B cell (primary cell): ENCODE results near the gene NHLRC3. TPM values are rescaled to one million over a fixed set of nuclear protein-coding genes. Genes with fewer than 3 reads are reported as not detected.

Source experiments
- ATAC-seq: fragments of 200-7000 bp; cut with Tn5 transposase; one replicate; pipeline ENCODE4 v1.10.0; 2021; ENCODE audit warnings: low read depth, mild to moderate bottlenecking, moderate number of reproducible peaks, moderate library complexity
- CTCF ChIA-PET: fragments of 350-600 bp; sonication (Branson Sonifier 250); formaldehyde crosslinking; loops from one replicate; lab custom pipeline; 2021; ENCODE audit warnings: antibody characterized with exemption, inconsistent platforms; lab: Charles Lee
- POLR2A ChIA-PET: fragments of 350-600 bp; sonication (Branson Sonifier 250); formaldehyde crosslinking; loops from one replicate; lab custom pipeline; 2021; ENCODE audit warnings: antibody characterized with exemption; lab: Charles Lee
- DNase-seq: peaks from one replicate; pipeline ENCODE4 v3.0.0; 2013
- H2AFZ ChIP-seq: 2 replicates; pipeline ENCODE4 v1.6.1; 2012; ENCODE audit warnings: mild to moderate bottlenecking, low read depth, low read length; ENCODE audit not compliant: insufficient read depth, poor library complexity, severe bottlenecking
- H3K27ac ChIP-seq, 2 donors: 1 replicate in 1 of 2; 2 replicates in 1 of 2; pipeline ENCODE4 v1.5.1; 2012 to 2013; ENCODE audit warnings: low read length in 2 of 2, mild to moderate bottlenecking in 2 of 2, moderate library complexity in 1 of 2
- H3K27me3 ChIP-seq, 4 experiments: fragments of 200-600 bp in 1 of 4; sonication (generic) in 1 of 4; replicated peaks in 1 of 4; 1 replicate in 2 of 4; 2 replicates in 2 of 4; pipeline versions ENCODE4 v1.6.1 to v1.7.0; 2013 to 2016; ENCODE audit warnings: low read length in 3 of 4, mild to moderate bottlenecking in 2 of 4, mixed read lengths in 1 of 4, moderate library complexity in 1 of 4; ENCODE audit not compliant: insufficient read depth in 4 of 4, control insufficient read depth in 3 of 4; ENCODE audit errors: control extremely low read depth in 1 of 4
- H3K36me3 ChIP-seq, 2 experiments: replicated peaks in 1 of 2; 1 replicate in 1 of 2; 2 replicates in 1 of 2; pipeline versions ENCODE4 v1.6.1 to v1.7.1; 2013; ENCODE audit warnings: low read length in 1 of 2; ENCODE audit not compliant: insufficient read depth in 2 of 2, control insufficient read depth in 1 of 2; ENCODE audit errors: control extremely low read depth in 1 of 2, extremely low read depth in 1 of 2
- H3K4me1 ChIP-seq, 2 donors: fragments of 200-600 bp in 1 of 2; sonication (generic) in 1 of 2; 1 replicate in 1 of 2; 2 replicates in 1 of 2; pipeline versions ENCODE4 v1.5.1 to v1.6.1; 2013 to 2017; ENCODE audit warnings: low read length in 2 of 2; ENCODE audit not compliant: control insufficient read depth in 2 of 2, insufficient read depth in 2 of 2
- H3K4me2 ChIP-seq: replicated peaks from 2 replicates; pipeline ENCODE3; 2012; ENCODE audit warnings: mild to moderate bottlenecking, low read depth, low read length; ENCODE audit not compliant: poor library complexity, severe bottlenecking
- H3K4me3 ChIP-seq, 5 experiments: fragments of 200-600 bp in 1 of 5; sonication (generic) in 1 of 5; 1 replicate in 3 of 5; 2 replicates in 2 of 5; pipeline versions ENCODE4 v1.5.1 to v1.7.0; 2011 to 2016; ENCODE audit warnings: low read length in 4 of 5, mild to moderate bottlenecking in 4 of 5, low read depth in 2 of 5, control low read depth in 1 of 5, moderate library complexity in 1 of 5; ENCODE audit not compliant: insufficient read depth in 1 of 5; ENCODE audit errors: control extremely low read depth in 1 of 5, extremely low read depth in 1 of 5
- H3K79me2 ChIP-seq: fragments of 200-600 bp; sonication (generic); one replicate; pipeline ENCODE4 v1.6.0; 2016; ENCODE audit warnings: low read length; ENCODE audit not compliant: control insufficient read depth, insufficient read depth
- H3K9ac ChIP-seq: fragments of 200-600 bp; sonication (generic); 2 replicates; pipeline ENCODE4 v1.6.1; 2017; ENCODE audit warnings: mild to moderate bottlenecking, low read length, moderate library complexity
- H3K9me3 ChIP-seq, 3 donors: one replicate each; pipeline versions ENCODE4 v1.6.1 to v1.7.1; 2013; ENCODE audit warnings: low read length in 2 of 3; ENCODE audit not compliant: control insufficient read depth in 2 of 3, insufficient read depth in 1 of 3; ENCODE audit errors: control extremely low read depth in 1 of 3
- H4K20me1 ChIP-seq: 2 replicates; pipeline ENCODE4 v1.6.0; 2012; ENCODE audit warnings: mild to moderate bottlenecking, low read length; ENCODE audit not compliant: insufficient read depth, control insufficient read depth, poor library complexity, severe bottlenecking
- H3K27ac Mint-ChIP-seq: one replicate; pipeline ENCODE4 v1.8.0; 2021; ENCODE audit warnings: mixed read lengths
- H3K27me3 Mint-ChIP-seq: one replicate; pipeline ENCODE4 v1.8.0; 2021; ENCODE audit warnings: mixed read lengths
- H3K4me1 Mint-ChIP-seq: one replicate; pipeline ENCODE4 v1.8.0; 2021; ENCODE audit warnings: mixed read lengths
- H3K4me3 Mint-ChIP-seq: one replicate; pipeline ENCODE4 v1.8.0; 2021; ENCODE audit warnings: mixed read lengths
- H3K9me3 Mint-ChIP-seq: one replicate; pipeline ENCODE4 v1.8.0; 2022; ENCODE audit warnings: mixed read lengths; ENCODE audit not compliant: insufficient read depth
- EZH2 ChIP-seq: IDR thresholded peaks from 2 replicates; pipeline ENCODE4 v1.6.1; 2012; ENCODE audit warnings: borderline replicate concordance, low read depth, mild to moderate bottlenecking, moderate library complexity, low read length; ENCODE audit not compliant: insufficient read depth, poor library complexity, severe bottlenecking
- WGBS: methylation state at CpG from one replicate; pipeline ENCODE4 v1.1.5; 2013; ENCODE audit warnings: missing lambda C conversion rate; ENCODE audit not compliant: insufficient coverage; 5-methylcytosine and 5-hydroxymethylcytosine counted together
- intact Hi-C: fragments of 100-400 bp; cut with micrococcal nuclease; formaldehyde crosslinking; loops from one replicate; pipeline ENCODE4 v1.10.0; 2022
- polyA plus RNA-seq: library from polyadenylated mRNA; depleted of rRNA; stranded (reverse); fragments of >200 nt; gene quantifications from 2 replicates; pipeline ENCODE4 v1.2.3, GENCODE V29; 2012
- total RNA-seq, 2 donors: library from RNA; stranded (reverse); fragments of 120-200 nt in 1 of 2; gene quantifications; 1 replicate in 1 of 2; 2 replicates in 1 of 2; pipeline versions ENCODE4 v1.2.3 to v1.2.4, GENCODE V29; 2013 to 2022
- TF ChIP-seq, protein P1 (sequence below): fragments of 200-600 bp; IDR thresholded peaks from one replicate; pipeline ENCODE4 v1.8.0; 2022; ENCODE audit warnings: antibody characterized with exemption, mild to moderate bottlenecking

The NHLRC3 gene
- total and polyA plus RNA-seq, 2 donors (not counting 1 experiment from before 2014, with no cell fraction given) = 11.7 to 38.8 TPM

DNA sequence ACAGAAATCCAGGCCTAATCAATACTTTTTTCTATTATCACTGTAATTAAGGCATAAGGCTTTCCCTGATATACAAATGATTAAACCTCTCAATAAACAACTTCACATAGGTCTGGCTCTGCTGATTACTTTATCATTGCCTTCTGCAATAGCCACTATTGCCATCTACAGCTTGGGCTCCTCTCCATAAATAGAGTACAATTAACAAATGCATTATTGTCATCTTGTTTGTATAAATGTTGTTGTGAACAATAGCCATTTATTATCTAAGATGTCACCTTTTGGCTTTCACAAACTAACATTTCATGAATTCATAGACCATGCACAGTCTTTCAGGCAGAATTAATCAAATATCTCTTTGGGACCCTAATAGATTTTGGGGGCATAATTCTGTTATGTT lies 53.3 kb downstream of the NHLRC3 start:
- no peaks in the 10 kb centered on the region for H3K4me1 ChIP-seq
- no peak overlapping the region for H3K4me2 ChIP-seq
- intact Hi-C loops = no loop called here
- peaks cover 9% of the 10 kb centered on the region for H3K27me3 Mint-ChIP-seq
- CTCF ChIA-PET = no interaction called here
- H3K9me3 Mint-ChIP-seq = no peaks in the 10 kb centered on the region
- POLR2A ChIA-PET = no interaction called here
- DNase-seq = no peak
- no peak overlapping the region for H3K27ac ChIP-seq
- H3K27ac Mint-ChIP-seq = no peak overlapping the region
- no peaks in the 10 kb centered on the region for H3K4me1 Mint-ChIP-seq
- H3K79me2 ChIP-seq = no peaks in the 10 kb centered on the region
- no peak overlapping the region for H2AFZ ChIP-seq
- no peaks in the 10 kb centered on the region for H3K9me3 ChIP-seq
- no peak overlapping the region for H3K4me3 ChIP-seq
- H4K20me1 ChIP-seq = no peaks in the 10 kb centered on the region
- H3K4me3 Mint-ChIP-seq = no peak overlapping the region
- no peaks in the 10 kb centered on the region for H3K27me3 ChIP-seq
- H3K36me3 ChIP-seq = no peaks in the 10 kb centered on the region
- H3K9ac ChIP-seq = no peak overlapping the region
- TF ChIP-seq, protein P1, sequence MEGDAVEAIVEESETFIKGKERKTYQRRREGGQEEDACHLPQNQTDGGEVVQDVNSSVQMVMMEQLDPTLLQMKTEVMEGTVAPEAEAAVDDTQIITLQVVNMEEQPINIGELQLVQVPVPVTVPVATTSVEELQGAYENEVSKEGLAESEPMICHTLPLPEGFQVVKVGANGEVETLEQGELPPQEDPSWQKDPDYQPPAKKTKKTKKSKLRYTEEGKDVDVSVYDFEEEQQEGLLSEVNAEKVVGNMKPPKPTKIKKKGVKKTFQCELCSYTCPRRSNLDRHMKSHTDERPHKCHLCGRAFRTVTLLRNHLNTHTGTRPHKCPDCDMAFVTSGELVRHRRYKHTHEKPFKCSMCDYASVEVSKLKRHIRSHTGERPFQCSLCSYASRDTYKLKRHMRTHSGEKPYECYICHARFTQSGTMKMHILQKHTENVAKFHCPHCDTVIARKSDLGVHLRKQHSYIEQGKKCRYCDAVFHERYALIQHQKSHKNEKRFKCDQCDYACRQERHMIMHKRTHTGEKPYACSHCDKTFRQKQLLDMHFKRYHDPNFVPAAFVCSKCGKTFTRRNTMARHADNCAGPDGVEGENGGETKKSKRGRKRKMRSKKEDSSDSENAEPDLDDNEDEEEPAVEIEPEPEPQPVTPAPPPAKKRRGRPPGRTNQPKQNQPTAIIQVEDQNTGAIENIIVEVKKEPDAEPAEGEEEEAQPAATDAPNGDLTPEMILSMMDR = no peak
- TF ChIP-seq EZH2 = no peak
- ATAC-seq = no peak

GRCh38 chr13:39095500-39095899 lies 57.2 kb downstream of the NHLRC3 start:
- H3K4me1 ChIP-seq = no peaks in the 10 kb centered on the region
- H3K9ac ChIP-seq = no peak overlapping the region
- H2AFZ ChIP-seq = no peak overlapping the region
- H3K79me2 ChIP-seq = no peaks in the 10 kb centered on the region
- ChIA-PET CTCF (no interaction called here), POLR2A (no interaction called here)
- H3K27ac ChIP-seq = no peak overlapping the region
- H3K27me3 ChIP-seq = no peaks in the 10 kb centered on the region
- no peaks in the 10 kb centered on the region for H3K36me3 ChIP-seq
- H3K4me2 ChIP-seq = no peak overlapping the region
- no peaks in the 10 kb centered on the region for H3K9me3 ChIP-seq
- H4K20me1 ChIP-seq = no peaks in the 10 kb centered on the region
- H3K9me3 Mint-ChIP-seq = no peaks in the 10 kb centered on the region
- DNase-seq = no peak
- H3K4me1 Mint-ChIP-seq = no peaks in the 10 kb centered on the region
- H3K27me3 Mint-ChIP-seq = peaks cover 9% of the 10 kb centered on the region
- intact Hi-C loops = no loop called here
- H3K4me3 ChIP-seq = no peak overlapping the region
- H3K4me3 Mint-ChIP-seq = no peak overlapping the region
- H3K27ac Mint-ChIP-seq = no peak overlapping the region
- ATAC-seq = no peak
- WGBS = no CpG with 5 or more reads among the region's 2 CpGs
- TF ChIP-seq, protein P1 = no peak
- TF ChIP-seq EZH2 = no peak
